ENCODE data around the gene CDC14B.
"Not testable (repeated sequence)": the region's sequence is repeated elsewhere in the genome, so short reads cannot be mapped to it uniquely, and the experiment has no call there.

Gene CDC14B

DNA sequence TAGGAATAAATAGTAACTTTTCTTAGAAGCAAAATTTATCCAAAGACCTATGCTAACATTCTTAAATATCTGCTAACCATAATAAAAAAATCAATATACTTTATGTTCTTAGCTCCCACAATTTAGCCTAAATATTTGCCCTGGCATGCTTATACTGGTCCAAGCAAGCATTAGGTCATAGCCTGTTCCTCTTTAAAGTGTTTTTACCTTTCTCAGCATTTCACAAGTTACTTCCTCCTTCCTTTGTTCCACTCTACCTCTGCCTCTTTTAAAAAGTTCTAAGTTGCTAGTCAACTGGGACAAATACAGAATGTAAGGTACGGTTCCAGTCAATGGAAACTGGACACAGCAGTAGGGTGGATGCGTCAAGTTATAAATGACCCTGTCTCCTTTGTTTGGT is 37.4 kb downstream of the CDC14B start:
- DNase-seq = not testable (repeated sequence)

DNA sequence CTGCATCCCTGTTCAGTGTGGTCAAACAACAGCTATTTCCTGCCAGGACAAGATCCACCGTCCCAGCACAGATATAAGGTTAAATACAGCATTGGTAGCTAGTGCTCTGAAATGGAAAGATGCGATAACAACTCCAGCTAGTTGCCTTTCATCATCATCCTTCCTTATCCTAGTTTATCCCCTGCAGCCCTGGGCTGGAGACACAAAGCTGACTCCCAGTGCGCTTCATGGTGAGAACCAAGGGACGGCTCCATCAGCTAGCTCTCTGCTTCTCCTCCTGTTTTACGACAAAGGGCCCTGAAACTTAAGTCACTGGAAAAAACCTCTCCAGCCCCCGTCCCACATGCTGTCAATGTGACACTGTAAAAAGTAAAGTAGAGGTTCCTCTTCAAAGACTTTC is 37.9 kb downstream of the CDC14B start:
- no peak for DNase-seq

GRCh38 chr9:96581301-96581700 is 38.3 kb downstream of the CDC14B start:
- no peak for DNase-seq

DNA sequence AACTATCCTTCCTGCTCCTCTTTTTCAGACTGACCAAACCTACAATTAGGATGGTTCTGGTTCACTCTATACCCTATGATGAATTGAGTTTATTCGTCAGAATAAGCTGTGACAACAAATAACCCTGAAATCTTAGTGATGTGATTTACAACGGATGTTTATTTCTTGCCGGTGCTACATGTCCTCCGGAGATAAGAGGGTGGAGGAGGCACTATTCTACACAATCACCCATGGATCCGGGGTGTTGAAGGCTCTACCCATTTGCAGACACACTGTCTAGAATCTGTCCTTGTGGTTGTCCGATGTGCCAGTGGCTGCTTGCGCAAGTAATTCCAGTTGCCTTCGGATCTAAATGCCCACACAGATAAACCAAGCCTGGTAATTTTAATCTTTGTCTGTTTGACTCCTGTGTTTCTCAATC is 44.7 kb downstream of the CDC14B start:
- DNase-seq = no peak

GRCh38 chr9:96574455-96574854 is 45.2 kb downstream of the CDC14B start:
- DNase-seq = no peak

DNA sequence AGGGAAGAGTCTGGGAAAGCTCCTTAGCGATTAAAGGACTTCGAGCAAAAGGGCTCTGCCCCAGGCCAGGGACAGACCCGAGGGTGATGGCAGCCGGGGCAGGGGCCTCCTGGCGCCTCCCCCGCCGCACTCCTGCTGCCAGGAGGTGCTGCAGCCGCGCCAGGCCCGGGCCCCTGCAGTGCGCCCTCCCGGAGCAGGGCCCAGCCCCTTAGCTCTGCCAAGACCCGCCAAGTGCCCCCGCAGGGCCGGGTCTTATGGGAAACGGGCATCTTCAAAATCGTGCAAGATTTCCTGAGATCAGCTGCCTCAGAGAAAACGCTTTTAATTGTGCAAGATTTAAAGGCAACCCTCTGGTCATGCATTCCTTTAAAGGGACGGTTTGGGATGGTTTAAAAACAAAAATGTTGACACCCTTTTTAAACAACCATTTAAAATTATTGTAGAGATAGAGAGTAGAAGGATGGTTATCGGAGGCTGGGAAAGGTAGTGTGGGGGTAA is 52.4 kb downstream of the CDC14B start:
- no peak for DNase-seq

- peak; percentile 84 for DNase-seq
Measured at GRCh38 chr9:96566498-96567202, 53.0 kb downstream of the CDC14B start.

GRCh38 chr9:96565671-96566497 is 53.8 kb downstream of the CDC14B start:
- no peak for DNase-seq

- no peak for DNase-seq
Measured at GRCh38 chr9:96564217-96564616, 55.4 kb downstream of the CDC14B start.

- no peak for DNase-seq
Measured at GRCh38 chr9:96559339-96559943, 60.2 kb downstream of the CDC14B start.

DNA sequence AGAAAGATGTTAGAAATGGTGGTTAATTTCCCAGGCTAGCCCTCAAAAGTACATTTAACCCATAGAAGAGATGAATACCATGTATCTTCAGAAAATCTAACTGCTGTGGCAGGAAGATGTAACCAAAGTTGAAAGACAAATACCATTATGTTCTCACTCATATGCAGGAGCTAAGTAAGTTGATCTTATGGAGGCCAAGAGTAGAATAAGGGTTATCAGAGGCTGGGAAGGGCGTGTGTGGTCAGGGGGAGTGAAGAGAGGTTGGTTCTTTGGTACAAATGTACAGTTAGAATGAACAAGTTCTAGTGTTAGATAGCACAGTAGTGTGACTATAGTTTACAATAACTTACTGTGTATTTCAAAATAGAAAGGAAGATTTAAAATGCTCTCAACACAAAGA is 61.7 kb downstream of the CDC14B start:
- DNase-seq = no peak

GRCh38 chr9:96556701-96557461 is 62.8 kb downstream of the CDC14B start:
- no peak for DNase-seq

DNA sequence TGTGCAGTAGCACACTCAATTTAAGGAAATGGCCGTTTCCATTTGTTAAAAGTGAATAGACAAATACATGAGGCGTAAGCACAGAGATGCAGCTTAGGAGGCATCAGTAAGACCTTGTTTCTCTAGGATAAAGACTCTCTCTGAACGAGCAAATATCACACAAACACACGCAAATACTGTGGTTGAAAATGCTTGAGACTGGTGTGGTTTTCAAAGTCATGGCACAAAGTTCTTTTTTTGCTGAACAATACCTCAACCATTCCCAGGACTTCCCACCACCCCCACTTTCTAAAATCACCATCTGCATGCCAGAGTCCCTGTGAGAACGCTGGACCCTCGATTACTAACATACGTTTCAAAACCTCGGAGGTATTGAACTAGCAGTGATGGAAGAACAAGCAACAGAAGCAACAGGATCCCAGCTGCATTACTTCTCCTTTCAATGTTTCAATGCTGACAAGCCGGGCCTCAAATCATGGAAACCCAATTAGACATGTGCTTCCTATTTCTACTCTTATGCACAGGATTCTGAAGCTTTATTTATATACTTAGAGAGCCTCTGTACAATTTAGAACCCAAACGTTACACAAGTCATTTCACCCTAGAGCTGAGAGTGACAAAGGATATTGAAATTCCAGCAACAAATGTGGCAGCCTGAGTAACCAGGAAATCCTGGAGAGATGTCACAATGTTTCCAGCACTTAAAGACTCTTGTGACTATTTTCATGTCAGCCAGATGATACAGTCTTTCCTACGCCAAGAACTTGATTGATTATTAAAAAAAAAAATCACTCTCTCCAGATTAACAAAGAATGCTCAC is 63.9 kb downstream of the CDC14B start:
- no peak for DNase-seq

DNA sequence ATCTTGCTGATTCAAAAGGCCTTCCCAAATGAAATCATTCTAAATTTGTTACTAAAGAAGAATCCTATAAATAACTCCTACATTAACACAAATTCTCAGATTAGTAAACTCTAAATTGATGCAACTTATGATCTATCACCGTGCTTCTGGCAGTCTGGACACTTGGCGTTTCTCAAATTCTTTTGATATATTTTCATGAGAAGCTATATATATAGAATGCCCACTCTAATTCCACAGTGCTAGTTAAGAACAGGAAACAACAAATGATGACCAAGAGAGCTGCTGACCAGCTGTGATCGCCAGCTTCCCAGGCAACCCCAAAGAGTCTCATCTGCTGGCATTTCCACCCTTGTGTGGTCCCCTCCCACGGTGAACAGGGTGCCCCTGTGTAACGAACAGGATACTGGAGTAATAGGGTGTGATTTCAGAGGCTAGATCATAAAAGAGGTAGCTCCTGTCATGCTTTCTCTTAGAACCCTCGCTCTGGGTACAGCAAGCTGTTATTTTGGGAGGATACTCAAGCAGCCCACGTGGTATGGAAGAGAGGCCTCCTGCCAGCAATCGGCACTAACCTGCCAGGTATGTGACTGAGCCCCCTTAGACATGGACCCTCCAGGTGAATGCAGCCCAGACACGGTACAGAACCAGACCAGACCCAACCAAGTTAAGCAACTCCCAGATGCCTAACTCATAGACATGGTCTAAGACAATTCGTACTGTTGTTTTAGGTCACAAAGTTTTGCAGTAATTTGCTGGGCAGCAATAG is 64.7 kb downstream of the CDC14B start:
- DNase-seq = no peak

GRCh38 chr9:96554326-96554725 is 65.3 kb downstream of the CDC14B start:
- no peak for DNase-seq

DNA sequence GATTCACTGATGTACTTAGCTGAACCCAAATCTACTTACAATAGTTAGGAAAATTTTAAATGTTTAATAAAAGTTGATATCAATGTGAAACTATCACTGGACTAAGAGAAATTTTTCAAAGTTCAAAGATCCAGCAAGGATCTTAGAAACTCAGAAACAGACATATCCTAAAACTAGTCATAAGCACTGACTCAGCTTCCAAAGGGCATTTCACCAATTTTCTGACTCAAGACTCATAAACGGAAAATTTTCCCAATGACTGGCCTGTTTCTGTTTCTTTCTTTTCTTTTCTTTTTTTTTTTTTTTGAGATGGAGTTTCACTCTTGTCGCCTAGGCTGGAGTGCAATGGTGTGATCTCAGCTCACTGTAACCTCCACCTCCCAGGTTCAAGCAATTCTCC is 66.6 kb downstream of the CDC14B start:
- no peak for DNase-seq

GRCh38 chr9:96551403-96551802 is 68.2 kb downstream of the CDC14B start:
- peak; percentile 9 for DNase-seq

DNA sequence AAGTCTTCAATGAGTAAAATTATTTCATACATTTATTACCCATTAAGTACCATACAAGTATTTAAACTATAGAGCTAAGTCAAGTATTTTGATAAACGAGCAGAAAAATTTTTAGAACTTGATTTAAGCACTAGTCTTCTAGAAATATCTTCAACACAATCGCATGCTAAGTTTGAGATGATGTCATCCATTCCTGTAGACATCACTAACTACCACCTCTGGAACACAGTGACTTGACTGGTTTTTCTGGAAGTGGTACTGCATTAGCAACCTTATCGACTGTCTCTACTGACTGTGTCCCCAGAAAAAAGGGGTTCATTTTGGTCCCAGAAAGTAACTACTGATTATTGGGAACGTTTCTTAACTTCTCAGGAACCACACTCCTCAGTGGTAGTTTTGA is 69.0 kb downstream of the CDC14B start:
- DNase-seq = no peak

- not testable (repeated sequence) for DNase-seq
Measured at GRCh38 chr9:96543131-96543530, 76.5 kb downstream of the CDC14B start.

- DNase-seq = no peak
Measured at GRCh38 chr9:96540106-96540505, 79.5 kb downstream of the CDC14B start.

- no peak for DNase-seq
Measured at GRCh38 chr9:96532173-96532572, 87.5 kb downstream of the CDC14B start.

Data from activated CD4-positive, alpha-beta T cell treated with anti-CD3 and anti-CD28 coated beads for 48 hours (primary cell).